Fibroblast of pulmonary artery (primary cell): ENCODE measurements around the gene ARHGAP10.

Source experiments
- DNase-seq: peaks from one replicate; pipeline ENCODE4 v3.0.0-alpha.2; 2010; ENCODE audit warnings: low read depth
- H3K4me3 ChIP-seq: replicated peaks from 2 replicates; pipeline ENCODE4 v1.5.1; 2011; ENCODE audit warnings: low read depth, mild to moderate bottlenecking, control low read depth, low read length, moderate library complexity
- TF ChIP-seq, protein P1 (sequence below): IDR thresholded peaks from 2 replicates; pipeline ENCODE4 v1.5.1; 2011; ENCODE audit warnings: mild to moderate bottlenecking, control low read depth, low read length, inconsistent platforms; ENCODE audit errors: missing control alignments

ARHGAP10 gene

DNA sequence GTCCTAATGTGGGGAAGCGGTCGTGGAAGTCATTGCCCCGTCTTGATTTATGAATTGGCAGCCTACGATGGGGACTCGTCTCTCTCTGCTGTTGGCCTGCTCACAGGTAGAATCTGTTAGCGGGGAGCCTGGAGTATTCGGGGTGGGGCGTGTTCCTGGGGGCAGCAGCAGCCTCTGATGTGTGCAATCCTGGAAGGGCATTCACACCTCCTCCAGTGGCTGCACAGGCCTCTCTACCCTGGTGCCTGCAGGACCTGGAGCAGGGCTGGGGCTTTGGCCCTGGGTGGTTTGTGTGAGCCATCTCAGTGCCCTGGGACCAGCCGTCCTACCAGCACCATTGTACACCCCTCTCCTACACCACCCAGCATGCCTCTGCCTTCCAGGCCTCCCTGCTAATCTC is 340.9 kb downstream of the ARHGAP10 start:
- H3K4me3 ChIP-seq = no peak overlapping the region
- TF ChIP-seq, protein P1, sequence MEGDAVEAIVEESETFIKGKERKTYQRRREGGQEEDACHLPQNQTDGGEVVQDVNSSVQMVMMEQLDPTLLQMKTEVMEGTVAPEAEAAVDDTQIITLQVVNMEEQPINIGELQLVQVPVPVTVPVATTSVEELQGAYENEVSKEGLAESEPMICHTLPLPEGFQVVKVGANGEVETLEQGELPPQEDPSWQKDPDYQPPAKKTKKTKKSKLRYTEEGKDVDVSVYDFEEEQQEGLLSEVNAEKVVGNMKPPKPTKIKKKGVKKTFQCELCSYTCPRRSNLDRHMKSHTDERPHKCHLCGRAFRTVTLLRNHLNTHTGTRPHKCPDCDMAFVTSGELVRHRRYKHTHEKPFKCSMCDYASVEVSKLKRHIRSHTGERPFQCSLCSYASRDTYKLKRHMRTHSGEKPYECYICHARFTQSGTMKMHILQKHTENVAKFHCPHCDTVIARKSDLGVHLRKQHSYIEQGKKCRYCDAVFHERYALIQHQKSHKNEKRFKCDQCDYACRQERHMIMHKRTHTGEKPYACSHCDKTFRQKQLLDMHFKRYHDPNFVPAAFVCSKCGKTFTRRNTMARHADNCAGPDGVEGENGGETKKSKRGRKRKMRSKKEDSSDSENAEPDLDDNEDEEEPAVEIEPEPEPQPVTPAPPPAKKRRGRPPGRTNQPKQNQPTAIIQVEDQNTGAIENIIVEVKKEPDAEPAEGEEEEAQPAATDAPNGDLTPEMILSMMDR = no peak
- DNase-seq = no peak

DNA sequence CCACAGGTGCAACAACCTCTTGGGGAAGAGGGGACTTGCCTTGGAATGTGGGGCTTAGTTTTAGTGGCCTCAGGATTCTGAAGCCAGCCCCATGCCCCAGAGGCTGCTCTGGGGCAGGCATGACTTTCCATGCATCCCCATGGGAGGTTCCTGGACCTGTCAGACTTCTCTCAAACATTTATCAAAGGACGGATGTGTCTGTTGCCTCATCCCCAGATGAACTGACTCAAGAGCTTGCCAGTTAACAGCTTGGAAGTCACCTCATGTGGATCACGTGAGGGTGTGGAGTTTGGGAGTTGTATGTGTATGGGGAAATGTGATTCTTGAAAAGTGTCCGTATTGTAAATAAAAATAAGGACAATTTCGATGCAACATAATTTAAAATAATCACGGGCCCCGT is 341.5 kb downstream of the ARHGAP10 start:
- no peak overlapping the region for H3K4me3 ChIP-seq
- DNase-seq = no peak
- TF ChIP-seq, protein P1 = no peak

DNA sequence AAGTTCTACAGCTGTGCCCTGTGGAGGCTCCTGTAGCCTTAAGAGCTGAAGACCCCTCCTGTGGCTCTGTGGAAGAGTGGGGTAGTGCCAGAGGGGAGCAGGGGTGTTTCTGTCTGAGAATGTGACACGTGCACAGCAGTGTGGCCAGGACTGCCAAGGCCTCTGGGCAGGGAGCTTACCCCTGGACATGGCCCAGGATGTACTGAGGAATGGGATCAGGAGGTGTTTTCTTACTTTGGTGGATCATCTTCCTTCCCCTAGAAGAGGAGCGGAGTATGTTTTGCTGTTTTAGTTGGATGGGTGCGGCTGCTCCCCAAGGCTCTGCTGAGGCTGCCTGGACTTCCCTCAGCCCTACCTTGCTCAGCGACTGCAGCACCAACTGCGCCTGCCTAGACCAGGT is 342.6 kb downstream of the ARHGAP10 start:
- TF ChIP-seq, protein P1 = no peak
- DNase-seq = no peak
- H3K4me3 ChIP-seq = no peak overlapping the region

DNA sequence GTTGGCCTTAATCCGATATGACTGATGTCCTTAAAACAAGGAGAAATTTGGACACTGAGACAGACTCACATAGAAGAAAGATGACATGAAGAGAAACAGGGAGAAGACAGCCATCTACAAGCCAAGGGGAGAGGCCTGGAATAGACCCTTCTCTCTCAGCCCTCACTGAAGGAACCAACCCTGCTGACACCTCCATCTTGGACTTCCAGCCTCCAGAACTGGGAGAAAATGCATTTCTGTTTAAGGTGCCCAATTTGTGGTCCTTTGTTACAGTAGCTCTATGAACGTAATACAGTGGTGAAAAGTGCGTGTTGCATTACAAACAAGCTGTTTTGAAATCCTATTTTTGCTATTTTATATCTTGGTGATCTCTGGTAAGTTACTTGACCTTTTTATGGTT is 343.6 kb downstream of the ARHGAP10 start:
- H3K4me3 ChIP-seq = no peak overlapping the region
- TF ChIP-seq, protein P1 = no peak
- no peak for DNase-seq

DNA sequence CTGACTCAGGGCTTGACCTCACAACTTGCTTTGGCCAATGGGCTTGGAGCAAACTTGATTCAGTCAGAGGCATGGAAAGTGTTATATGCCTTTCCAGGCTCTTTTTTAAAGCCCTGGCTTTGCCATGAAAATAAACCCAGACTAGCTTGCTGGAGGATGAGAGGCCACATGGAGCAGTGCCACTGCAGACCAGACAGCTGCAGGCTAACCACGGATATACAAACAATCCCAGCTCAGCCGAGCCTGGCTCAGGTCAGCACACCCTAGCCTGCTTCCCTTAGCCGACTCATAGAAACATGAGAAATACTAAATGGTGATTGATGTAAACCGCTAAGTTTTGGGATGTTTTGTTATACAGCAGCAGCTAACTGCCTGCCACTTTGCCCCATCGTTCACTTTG is 345.1 kb downstream of the ARHGAP10 start:
- TF ChIP-seq, protein P1 = no peak
- DNase-seq = no peak

DNA sequence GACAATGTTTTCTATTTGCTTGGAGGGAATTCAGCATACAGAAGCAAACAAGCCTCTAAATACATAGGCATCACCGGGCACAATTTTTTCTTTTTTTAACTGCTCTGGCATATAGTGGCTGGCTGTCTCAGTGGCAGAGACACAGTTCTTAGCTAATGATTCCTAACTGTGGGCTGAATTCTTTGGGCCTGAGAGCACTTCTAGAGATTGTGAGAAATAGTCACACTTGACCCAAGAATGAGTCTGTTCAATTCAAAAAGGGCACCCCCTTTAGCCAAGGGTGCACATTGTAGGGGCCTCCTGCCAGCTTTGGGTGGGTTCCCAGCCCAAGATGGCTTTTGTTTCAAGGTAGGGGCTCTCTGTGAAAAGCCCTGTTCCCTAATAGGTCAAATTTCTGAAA is 345.7 kb downstream of the ARHGAP10 start:
- DNase-seq = no peak
- TF ChIP-seq, protein P1 = no peak
- no peak overlapping the region for H3K4me3 ChIP-seq

More for the DNA sequence above, 345.1 kb downstream of the ARHGAP10 start:
- no peak overlapping the region for H3K4me3 ChIP-seq

DNA sequence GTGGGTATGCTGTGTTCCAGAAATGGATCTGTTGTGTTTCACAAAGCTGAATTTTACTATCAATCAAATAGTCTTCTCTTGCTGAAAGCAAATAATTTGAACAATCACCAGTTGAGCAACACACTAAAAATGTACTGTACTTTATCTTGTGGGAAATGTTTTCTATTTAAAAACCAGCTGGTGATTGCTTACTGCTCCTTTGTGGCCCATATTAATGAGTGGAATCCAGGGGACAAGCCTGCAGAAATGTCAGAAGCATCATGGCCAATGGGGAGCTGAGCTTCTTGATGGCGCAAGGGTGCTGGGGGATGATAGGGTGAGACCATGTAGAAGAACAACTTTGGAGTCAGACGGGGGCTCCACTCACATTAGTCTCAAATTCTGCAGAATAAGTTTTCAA is 346.2 kb downstream of the ARHGAP10 start:
- DNase-seq = no peak
- no peak overlapping the region for H3K4me3 ChIP-seq
- TF ChIP-seq, protein P1 = no peak
